Adipose tissue (tissue), 3 donors: Measurements from ENCODE around the gene MRPS18C. TPM values are rescaled to one million over a fixed set of nuclear protein-coding genes. Genes with fewer than 3 reads are reported as not detected.
"Not testable (repeated sequence)": the region's sequence is repeated elsewhere in the genome, so short reads cannot be mapped to it uniquely, and the experiment has no call there.

Experiments
- H3K27ac ChIP-seq: one replicate; pipeline ENCODE4 v1.5.1; 2013; ENCODE audit warnings: low read depth, low read length
- WGBS, 3 donors: extraction: QIAGEN DNeasy Blood & Tissue Kit; methylation state at CpG; one replicate each; pipeline ENCODE4 v1.1.7; 2013; 5-methylcytosine and 5-hydroxymethylcytosine counted together
- polyA plus RNA-seq, 3 donors: library from polyadenylated mRNA; stranded (reverse); fragments of 200-250 nt; gene quantifications; one replicate each; pipeline ENCODE4 v1.2.3, GENCODE V29; 2013
- donor health status: healthy with polysubstance abuse.
- donor health status: Bipolar disorder and iron deficiency.
- donor health status: healthy.

Gene MRPS18C
- polyA plus RNA-seq, 3 donors = 15.3 to 29.5 (median 28.8) TPM

GRCh38 chr4:83489711-83490326, 34.0 kb downstream of the MRPS18C start:
- H3K27ac ChIP-seq = no peak overlapping the region
- 8 to 49% (median 48%) methylated on average over 1 of the region's 1 CpG for WGBS, 3 donors

GRCh38 chr4:83490876-83491450, 35.1 kb downstream of the MRPS18C start:
- no peak overlapping the region for H3K27ac ChIP-seq
- 0 to 10% (median 3%) methylated on average over 1 of the region's 1 CpG for WGBS, 3 donors

GRCh38 chr4:83496085-83496917, 40.4 kb downstream of the MRPS18C start:
- not testable (repeated sequence) for H3K27ac ChIP-seq
- 75 to 85% (median 85%) methylated on average over 8 of the region's 8 CpGs for WGBS, 3 donors

GRCh38 chr4:83498187-83498586, 42.3 kb downstream of the MRPS18C start:
- WGBS, 3 donors = 94 to 96% (median 94%) methylated on average over 1 of the region's 1 CpG
- no peak overlapping the region for H3K27ac ChIP-seq

- WGBS, 3 donors = 77 to 91% (median 85%) methylated on average over 3 of the region's 3 CpGs
- not testable (repeated sequence) for H3K27ac ChIP-seq
Observed at GRCh38 chr4:83501671-83502070, 45.8 kb downstream of the MRPS18C start.

GRCh38 chr4:83503974-83504373, 48.1 kb downstream of the MRPS18C start:
- no peak overlapping the region for H3K27ac ChIP-seq

GRCh38 chr4:83504503-83504902, 48.6 kb downstream of the MRPS18C start:
- 50 to 70% (median 67%) methylated on average over 4 of the region's 4 CpGs for WGBS, 3 donors
- no peak overlapping the region for H3K27ac ChIP-seq

- no peak overlapping the region for H3K27ac ChIP-seq
Observed at GRCh38 chr4:83504996-83505395, 49.1 kb downstream of the MRPS18C start.

GRCh38 chr4:83509156-83509585, 53.3 kb downstream of the MRPS18C start:
- not testable (repeated sequence) for H3K27ac ChIP-seq
- 59 to 63% (median 62%) methylated on average over 3 of the region's 3 CpGs for WGBS, 3 donors

More at GRCh38 chr4:83504996-83505395, 49.1 kb downstream of the MRPS18C start:
- WGBS, 3 donors = 71 to 82% (median 74%) methylated on average over 10 of the region's 10 CpGs

- WGBS, 3 donors = 71 to 99% (median 91%) methylated on average over 4 of the region's 4 CpGs
- no peak overlapping the region for H3K27ac ChIP-seq
Observed at GRCh38 chr4:83510442-83510841, 54.6 kb downstream of the MRPS18C start.

Other genes with a start within 250 kb of the MRPS18C start
- gene COQ2, start 171.3 kb upstream of the MRPS18C start, polyA plus RNA-seq = 10 to 100 TPM in 1 of 3 donors, 1 to 10 TPM in 2; 4.2 to 10.9 (median 7.2) TPM
- gene HPSE, start 121.2 kb upstream of the MRPS18C start, polyA plus RNA-seq = 1 to 10 TPM in 2 of 3 donors, under 1 TPM in 1; 0.29 to 2.4 (median 1.8) TPM
- 1 to 10 TPM; 5.7 to 9.7 (median 9.3) TPM for gene HELQ, start 235 bp upstream of the MRPS18C start, polyA plus RNA-seq
- gene ABRAXAS1, start 29.0 kb downstream of the MRPS18C start, polyA plus RNA-seq = 10 to 100 TPM in 1 of 3 donors, 1 to 10 TPM in 2; 4.7 to 15.4 (median 6.1) TPM
- 10 to 100 TPM in 2 of 3 donors, 1 to 10 TPM in 1; 2.1 to 66.4 (median 17.3) TPM for gene GPAT3, start 80.0 kb downstream of the MRPS18C start, polyA plus RNA-seq